GM19025 (cell line): Measurements from ENCODE around the gene TMX2.
A peak's percentile ranks its signal among the peaks of the same experiment; 100 is the strongest.

ENCODE experiments used
- ATAC-seq: cut with Tn5 transposase; IDR thresholded peaks from one replicate; pipeline ENCODE4 v1.9.1; 2021; ENCODE audit warnings: mild to moderate bottlenecking, low read depth, moderate library complexity; ENCODE audit not compliant: unreplicated experiment

The TMX2 gene

DNA sequence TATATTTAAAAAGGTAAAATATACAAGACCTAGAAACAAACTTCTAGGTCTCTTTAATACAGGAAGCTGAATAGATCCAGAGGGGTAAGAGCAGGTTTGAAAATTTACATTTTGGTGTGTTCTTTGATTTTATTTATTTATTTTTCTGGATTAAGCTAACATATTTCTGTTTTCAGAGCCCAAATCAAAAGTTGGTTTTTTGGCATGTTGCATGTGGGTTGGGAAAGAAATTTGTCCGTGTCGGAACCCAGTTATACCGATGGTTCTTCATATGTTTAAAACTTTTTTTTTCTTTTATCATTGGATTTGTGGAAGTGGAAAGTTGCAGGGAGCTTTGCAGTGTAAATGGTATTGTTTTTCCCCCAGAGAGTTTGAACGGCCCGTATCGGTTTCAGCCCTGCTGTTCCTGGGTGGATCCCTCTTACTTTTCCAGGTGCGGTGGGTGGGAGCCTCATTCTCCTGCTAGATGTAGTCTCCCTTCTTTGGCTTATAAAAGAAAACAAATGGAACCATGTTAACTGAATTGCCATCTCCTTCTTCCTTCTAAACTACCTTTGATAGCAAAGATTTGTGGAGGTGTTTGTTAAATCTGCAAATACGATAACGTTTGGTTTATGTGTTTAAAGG, 50.0 kb downstream of the TMX2 start:
- ATAC-seq: no peak

DNA sequence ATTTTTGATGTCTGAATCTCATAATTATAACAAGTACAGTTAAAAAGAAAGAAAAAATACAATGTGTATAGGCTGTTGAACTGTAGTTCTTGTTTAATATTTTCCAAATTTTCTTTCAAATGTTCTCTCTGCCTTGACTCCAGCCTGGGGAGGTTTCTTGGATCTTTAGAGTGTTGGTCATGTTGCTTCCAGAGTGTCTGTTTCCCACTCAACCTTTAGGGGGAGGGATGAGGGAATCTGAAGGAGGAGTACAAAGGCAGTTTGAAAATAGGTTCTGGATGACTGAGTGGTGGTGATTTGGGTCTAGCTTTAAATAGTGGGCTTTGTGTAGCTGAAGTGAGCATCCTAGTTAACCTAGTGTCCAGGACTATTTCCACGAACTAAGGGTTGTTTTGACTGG, 51.2 kb downstream of the TMX2 start:
- ATAC-seq: no peak

DNA sequence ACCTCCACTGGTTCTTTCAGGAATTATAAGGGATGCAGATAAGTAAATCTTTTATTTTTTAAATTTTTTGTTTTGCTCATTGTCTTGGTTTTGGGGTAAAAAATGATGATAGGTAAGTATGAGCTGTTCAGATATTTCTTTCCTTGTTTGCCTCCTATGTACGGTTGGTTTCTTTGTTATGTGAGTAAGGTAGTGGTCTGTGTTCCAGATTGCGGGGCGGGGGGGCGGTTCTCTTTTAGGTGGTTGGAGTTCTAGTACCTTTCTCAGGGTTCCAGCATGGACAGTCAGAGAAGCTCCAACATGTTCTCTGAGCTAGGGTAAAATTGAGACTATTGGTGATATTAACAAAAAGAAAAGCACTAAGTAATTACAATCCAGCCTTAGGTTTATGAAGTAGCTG, 51.6 kb downstream of the TMX2 start:
- no peak for ATAC-seq

DNA sequence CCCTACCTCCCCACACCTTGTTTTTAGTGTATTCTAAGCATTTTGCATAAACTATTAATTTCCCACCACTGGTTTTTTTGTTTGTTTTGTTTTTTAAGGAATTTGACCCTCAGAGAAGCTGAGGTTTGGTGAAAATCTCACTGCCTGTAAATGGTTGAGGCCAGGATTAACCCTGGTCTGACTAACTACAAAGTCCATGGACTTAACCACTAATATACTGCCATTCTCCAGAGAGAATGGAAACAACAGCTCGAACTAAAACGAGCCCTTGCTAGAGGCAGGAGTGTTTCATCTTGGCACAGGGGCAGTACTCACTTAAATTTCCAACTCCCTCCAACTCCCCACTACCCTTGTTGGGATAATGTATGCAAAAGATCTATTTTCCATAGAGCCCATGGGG, 52.2 kb downstream of the TMX2 start:
- no peak for ATAC-seq

DNA sequence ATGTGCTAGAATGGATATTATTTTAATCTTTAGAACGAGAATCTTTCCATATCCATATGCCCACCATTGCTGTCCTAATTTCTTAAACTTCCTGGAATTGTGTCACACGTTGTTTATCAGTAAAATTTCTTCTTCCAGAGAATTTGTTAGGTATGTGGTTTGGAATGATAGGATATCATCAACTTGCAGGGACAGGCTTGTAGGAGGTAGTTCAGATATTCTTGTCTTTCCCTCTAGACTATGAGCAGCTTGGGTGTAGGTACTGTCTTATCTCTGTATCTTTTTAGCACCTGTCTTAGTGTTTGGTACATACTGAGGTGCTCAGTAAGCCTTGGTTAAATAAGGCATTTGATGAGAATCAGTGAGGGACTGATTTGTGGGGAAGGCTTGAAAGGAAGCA, 52.6 kb downstream of the TMX2 start:
- no peak for ATAC-seq

DNA sequence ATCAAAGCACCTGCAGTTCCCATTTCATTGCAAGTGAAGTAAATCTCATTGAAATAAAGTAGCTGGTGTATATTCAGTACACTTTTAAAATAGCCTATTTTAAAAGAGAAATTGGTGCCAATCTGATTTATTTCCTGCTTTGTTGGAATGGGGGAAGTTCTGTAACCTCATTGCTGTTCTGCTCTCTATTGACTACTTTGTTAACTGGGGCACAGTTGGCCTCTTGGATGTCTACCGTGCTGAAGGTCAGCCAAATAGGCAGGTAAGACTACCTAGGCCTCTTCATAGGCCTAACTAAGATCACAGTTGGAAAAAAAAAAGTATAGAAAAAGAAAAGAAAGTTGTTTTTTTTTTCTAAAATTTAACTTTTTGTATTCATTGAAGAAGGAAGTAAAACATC, 58.4 kb downstream of the TMX2 start:
- ATAC-seq: no peak

DNA sequence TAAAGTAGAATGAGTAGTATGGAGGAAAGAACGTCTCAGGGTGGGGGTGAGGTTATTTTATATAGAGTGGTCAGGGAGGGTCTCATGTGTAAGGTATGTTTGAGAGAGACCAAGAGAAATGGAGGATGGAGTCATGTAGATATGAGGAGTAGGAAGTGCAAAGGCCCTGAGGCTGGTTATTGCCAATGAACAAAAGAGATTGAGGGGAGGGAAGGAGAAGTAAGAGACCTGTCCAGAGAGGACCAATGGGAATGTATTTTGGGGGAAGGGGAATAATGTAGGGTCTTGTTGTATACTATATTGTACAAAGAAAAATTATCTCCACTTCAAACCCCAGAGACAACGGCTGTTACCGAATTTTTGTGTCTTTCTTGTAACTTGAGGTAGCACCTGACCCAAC, 59.0 kb downstream of the TMX2 start:
- ATAC-seq: no peak

DNA sequence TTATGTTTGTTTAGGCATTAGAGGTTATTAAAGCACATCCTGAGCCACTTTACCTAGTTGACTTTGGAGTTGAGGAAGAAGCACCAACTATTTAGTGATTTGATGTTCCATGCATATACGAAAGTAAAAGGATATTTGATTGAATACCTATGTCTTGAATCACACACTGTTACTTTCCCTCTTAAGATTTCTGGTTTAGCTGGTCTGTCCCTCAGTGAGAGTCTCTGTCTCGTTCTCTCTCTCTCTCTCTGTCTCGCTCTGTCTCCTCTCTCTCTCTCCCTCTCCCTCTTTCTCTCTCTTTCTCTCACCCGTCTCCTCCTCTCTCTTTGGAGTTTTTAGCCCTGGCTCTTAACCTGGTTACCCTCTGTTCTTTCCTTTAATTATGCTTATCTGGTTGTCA, 60.2 kb downstream of the TMX2 start:
- ATAC-seq: no peak

DNA sequence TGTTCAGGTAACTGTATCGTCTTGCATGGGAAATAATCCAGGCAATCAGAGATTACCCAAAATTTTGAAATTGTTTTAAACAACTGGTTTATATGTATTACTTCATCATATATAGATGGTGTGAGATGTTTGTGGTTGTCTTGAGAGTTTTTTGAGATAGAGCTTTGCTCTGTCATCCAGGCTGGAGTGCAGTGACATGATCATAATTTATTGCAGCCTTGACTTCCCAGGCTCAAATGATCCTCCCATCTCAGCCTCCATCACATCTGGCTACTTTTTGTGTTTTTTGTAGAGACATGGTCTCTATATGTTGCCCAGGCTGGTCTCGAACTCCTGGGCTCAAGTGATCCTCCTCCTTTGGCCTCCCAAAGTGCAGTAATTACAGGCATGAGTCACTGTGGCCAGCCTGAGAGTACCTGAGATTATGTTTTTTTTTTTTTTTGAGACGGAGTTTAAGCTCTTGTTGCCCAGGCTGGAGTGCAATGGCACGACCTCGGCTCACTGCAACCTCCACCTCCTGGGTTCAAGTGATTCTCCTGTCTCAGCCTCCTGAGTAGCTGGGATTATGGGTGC, 60.7 kb downstream of the TMX2 start:
- ATAC-seq: no peak

DNA sequence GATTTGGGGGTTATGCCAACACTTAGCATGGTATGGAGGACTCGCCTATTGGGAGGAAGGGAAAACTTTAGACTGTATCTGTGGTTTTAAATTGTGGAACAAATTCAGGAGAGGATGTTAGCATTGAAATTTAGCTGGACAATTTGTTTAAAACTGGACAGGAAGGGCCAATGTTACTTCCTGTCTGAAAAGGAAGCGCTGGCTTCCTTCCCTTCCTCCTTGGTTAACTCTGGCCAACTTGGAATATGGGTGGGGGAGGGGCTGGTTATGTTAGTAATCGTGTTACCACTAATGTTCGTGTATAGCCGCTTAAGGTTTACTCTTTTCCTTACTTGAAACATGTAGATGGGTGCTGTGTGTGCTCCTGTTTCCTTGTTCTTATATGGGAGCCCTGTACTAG, 63.1 kb downstream of the TMX2 start:
- no peak for ATAC-seq

DNA sequence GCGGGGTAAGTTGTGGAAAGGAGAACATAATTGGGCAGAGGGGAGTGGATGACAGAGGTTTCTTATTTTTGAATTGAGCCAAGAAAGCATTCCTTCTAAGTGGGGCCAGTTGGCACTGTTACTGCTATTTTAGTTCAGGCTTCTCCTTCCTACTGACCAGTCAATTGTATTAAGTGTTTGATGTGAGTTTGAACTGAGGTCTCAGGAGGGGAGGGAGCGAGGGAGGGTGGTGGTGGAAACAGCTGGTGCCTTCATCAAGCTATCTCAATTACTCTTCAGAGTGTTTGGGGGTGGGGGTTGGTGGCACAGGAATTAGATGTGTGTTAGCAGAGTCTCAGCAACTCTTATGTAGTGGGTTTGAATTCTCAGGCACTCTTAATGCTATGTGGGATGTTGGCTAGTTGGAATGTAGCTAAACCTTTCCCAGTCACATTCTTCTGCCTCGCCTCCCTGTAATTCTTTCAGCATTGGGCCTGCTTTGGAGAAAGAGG, 63.7 kb downstream of the TMX2 start:
- ATAC-seq: no peak

DNA sequence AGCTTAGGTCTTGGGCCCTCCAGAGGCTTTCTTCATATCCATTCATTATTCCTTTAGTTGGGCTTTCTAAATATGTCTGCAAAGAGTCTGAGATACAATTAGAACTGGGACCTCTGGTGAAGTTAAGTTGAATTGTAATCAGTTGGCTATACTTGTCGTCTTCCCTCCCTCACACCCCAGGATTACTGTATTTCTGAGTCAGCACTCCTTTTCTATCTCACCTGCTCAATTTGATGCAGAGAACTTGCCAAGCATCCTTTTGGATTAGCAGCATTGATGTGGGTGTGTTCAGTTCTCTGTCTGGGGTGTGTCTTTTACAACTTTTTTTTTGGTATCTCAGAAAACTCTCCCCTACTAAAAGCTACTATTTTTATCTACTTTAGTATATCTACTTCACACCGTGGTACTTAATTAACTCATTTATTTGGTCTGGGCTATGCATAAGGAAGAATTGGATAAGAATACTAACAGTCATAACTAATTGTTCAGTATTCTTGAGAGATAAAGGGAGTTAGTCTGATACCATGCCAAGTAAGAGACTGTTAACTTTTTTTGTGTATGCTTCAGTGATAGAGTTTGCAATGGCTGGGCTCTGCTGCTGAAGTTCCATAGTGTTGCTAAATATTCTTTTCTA, 64.3 kb downstream of the TMX2 start:
- ATAC-seq: no peak

DNA sequence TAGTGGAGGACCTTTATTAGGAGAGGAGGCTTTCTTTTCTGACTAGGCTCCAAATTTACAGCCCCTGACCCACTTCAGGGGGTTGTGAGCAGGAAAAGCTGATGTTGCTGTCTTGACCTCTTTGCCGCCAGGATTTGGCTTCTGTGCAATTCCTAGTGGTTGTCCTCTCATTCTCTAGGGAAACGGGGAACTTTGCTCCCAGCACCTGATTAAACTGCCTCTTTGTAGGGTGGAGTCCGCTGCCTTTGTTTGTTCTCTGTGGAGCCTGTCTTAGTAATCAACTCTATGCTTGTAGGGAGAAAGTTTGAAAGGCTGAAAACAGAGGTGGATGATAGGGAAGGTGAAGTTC, 65.5 kb downstream of the TMX2 start:
- no peak for ATAC-seq

DNA sequence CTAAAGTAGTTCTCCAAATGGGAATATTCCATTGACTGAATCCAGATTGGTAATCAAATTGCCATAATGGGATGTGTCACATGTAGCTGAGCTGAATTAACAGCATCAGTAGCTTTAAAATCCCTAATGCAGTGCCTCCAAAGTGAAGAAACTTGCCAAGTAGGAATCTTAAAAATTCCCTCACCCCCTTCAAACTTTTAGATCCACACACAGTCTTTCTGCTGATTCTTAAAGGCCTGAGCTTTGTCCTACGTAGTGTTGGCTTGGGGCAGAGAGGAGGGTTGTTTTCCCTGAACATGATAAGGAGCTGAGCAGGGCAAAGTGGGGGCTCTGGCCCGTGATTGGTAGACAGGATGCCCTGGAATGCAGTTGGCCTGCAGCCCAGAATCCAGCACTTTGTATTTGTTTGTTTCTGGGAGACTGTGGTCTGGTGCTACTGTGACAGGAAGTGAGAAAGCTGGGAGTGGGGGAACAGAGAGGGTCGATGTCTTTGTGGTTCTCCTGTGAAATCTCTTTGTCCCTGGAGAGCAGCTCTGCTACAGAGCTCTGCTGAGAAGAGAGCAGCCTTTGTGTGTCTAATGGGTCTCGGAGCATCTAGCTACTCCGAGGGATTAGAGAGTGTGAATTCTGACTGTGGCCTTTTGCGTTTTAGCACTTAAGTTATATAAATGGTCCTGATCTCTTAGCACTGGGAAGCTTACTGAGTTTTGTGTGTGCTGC, 66.1 kb downstream of the TMX2 start:
- no peak for ATAC-seq

DNA sequence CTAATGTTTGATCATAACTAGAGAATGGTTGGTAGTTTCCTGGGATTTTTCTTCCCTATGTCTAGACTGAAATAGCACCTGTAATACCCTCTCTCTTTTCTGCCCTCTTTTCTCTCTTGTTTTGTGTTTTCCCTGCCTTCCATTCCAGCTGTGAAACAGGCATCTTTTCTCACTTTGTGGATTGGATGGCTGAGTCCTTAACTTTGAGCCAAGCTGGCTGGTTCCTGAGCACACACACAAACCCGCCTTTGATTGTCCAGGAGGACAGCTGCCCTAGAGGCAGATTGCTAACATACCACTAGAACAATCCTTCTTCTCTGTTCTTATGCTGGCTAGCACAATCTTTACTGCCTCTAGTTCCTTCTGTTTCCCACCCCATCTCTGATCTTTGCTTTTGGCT, 66.9 kb downstream of the TMX2 start:
- no peak for ATAC-seq

DNA sequence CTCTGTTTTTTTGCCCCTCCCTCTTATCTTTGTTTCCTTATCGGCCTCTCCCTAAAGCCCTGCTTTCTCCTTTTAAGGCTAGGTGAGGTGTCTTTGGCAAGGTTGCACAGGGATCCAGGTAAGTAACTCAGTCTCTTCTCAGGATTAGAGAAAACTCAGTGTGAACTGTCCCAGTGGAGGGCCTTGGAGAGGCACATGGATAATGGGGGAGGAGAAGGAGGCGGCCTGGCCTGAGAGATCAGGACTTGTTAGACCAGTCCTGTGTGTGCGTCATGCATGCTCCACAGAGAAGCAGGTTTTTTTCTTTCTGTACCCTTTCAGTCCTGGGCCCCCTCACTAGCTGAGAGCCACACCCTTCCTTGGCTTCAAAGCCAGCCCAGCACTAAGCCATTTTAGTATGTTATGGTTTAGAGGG, 69.1 kb downstream of the TMX2 start:
- no peak for ATAC-seq

DNA sequence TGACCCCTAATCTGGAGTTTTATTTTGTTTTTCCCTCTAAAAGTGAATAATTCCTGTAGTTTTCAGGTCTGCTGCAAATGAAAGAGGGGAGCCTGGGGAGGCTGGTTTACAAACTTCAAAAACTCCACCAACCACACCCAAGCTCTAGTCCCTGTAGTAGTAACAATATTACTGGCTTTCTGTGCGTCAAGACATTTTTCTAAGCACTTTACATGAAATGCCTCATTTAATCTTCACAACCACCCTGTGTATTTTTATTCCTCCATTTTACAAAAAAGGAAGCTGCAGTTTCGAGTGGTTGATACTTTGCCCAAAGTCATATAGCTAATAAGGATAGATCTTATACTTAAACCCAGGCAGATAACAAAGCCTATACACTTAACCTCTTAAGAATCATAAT, 72.7 kb downstream of the TMX2 start:
- no peak for ATAC-seq

DNA sequence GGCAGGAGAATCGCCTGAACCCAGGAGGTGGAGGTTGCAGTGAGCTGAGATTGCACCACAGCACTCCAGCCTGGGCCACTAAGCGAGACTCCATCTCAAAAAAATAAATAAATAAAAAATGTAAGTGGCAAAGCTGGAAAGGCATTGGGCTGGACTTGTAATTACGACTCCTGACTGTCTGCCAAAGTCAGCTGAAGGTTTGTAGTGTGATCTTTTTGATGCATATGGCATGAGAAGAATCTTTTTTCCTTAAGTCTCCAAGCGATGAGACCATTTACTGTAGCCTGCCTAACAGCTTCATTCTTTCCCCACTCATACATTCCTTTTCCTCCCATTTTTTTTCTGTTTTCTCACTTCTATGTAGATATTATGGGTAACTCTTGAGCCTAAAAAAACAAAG, 74.0 kb downstream of the TMX2 start:
- no peak for ATAC-seq

DNA sequence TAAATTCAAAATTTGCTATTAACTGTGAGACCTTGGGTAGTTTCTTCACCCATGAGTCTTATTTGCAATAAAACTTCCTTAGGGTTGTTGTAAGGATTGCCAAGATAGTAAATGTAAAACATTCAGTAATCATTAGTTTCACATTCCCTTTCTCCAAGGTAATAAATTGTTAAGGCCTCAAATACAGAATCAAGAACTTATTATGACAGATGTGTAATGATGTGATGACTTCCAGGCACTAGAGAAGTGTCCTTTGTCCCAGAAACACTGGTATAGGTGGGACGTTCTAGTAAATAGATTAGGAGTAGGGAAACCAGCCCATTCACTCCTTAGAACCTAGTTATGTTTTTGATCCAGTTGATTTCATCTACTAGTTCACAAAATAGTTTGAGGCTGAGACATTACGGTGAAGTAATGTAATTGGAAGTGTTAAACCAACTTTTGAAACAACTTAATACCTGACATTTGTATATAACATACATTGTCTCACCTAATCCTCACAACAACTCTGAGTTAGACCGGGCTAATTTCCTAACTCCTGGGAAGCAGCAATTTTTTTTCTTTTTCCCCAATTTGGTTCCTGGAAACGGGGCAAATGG, 74.7 kb downstream of the TMX2 start:
- ATAC-seq: no peak

DNA sequence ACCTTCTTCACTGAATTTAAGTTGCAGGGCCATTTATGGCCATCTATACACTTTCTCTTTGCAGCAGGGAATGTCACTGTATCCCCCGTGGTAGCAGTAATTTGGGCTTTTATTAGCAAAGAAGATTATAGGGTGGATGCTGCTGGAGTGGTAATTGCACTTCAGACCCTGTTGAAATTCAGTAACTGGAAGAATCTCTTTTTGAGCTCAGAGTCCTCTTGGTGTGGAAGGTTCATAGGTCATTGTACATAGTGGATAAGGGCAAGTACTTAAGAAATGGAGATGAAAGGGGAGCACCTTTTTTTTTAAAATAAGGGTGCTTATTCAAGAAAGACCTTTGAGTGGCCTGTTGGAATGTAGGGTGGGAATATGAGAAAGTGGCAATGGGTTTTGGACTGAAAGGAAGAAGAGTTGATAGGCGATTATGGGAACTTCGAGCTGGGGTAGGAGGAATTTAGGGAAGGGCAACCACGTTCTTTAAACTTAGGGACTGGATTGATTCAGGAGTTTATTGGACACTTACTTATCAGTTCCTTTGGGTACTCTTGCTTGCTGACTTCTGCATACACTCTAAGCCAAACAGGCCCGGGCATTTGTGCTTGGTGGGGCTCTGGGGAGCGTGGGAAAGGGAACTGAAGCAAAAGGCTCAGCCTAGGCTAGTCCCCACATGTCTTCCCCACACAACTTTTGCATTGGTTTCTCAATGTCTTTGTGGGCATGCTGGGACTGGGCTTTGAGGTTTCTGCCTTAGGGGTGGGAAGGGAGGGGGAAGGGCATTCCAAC, 75.7 kb downstream of the TMX2 start:
- peak; percentile 40 for ATAC-seq

DNA sequence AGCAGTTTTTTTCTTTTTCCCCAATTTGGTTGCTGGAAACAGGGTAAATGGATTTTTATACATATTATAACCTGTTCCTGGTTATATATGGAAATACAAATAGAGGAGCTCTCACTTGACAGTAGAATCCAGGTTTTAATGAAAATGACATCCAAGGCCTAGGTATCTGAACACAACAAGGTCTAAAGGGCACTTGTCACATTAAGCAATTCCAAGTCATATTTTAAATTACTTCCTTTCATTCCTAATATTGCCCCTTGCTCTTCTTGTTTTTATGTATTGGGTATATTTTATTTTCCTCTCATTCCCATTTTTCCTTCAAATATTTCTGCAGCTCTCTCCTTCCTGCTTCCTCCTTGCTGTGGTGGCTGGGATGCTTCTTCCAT, 76.3 kb downstream of the TMX2 start:
- ATAC-seq: no peak
